ENCODE data around the gene PSPH. TPM values are rescaled to one million over a fixed set of nuclear protein-coding genes. Genes with fewer than 3 reads are reported as not detected.
A peak's percentile ranks its signal among the peaks of the same experiment; 100 is the strongest.

The PSPH gene
- total and polyA plus RNA-seq, 12 donors = 2.8 to 68.7 (median 23.0) TPM

DNA sequence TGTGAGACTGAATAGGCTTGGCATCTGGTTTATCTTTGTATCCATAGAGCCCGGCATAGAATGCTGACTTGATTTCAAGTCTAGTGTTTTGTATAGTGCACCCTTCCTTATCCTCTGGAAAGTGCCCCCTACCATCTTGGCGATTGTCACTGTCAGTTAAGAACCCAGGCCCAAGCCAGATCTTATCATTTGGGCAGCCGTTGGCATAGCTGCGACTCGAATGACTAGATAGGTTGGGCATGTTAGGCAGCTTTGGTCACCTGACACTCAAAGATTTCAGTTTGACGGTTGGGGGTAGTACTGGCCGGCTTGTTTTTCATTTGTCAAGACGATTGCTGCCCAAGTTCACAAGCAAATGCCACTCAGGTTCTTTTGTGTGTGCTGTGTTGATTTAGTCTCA, 80.3 kb downstream of the PSPH start:
- 48 to 57% (median 51%) methylated on average over 8 of the region's 8 CpGs for WGBS, 4 donors
- Histone ChIP-seq H3K27me3 (no peaks in the 10 kb centered on the region), H3K4me3 (no peak overlapping the region), H3K36me3 (replicated peaks in 1 of 2) (no peaks in the 10 kb centered on the region), H3K9me3 (replicated peaks in 1 of 3) (no peaks in the 10 kb centered on the region), H3K4me1 (replicated peaks in 1 of 2) (peaks cover 20 to 21% of the 10 kb centered on the region in 2 donors), H3K27ac (peak overlapping the region in 1 of 5 donors; percentile 21)
- peak in 3 of 7 donors; percentile 27 to 41 (median 33) for DNase-seq
- TF ChIP-seq POLR2A (IDR thresholded peaks at IDR 0.05) = no peak
- TF ChIP-seq, protein P1, sequence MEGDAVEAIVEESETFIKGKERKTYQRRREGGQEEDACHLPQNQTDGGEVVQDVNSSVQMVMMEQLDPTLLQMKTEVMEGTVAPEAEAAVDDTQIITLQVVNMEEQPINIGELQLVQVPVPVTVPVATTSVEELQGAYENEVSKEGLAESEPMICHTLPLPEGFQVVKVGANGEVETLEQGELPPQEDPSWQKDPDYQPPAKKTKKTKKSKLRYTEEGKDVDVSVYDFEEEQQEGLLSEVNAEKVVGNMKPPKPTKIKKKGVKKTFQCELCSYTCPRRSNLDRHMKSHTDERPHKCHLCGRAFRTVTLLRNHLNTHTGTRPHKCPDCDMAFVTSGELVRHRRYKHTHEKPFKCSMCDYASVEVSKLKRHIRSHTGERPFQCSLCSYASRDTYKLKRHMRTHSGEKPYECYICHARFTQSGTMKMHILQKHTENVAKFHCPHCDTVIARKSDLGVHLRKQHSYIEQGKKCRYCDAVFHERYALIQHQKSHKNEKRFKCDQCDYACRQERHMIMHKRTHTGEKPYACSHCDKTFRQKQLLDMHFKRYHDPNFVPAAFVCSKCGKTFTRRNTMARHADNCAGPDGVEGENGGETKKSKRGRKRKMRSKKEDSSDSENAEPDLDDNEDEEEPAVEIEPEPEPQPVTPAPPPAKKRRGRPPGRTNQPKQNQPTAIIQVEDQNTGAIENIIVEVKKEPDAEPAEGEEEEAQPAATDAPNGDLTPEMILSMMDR (IDR thresholded peaks at IDR 0.05) = no peak
- intact Hi-C loops (cut with DNase I) = no loop called here

DNA sequence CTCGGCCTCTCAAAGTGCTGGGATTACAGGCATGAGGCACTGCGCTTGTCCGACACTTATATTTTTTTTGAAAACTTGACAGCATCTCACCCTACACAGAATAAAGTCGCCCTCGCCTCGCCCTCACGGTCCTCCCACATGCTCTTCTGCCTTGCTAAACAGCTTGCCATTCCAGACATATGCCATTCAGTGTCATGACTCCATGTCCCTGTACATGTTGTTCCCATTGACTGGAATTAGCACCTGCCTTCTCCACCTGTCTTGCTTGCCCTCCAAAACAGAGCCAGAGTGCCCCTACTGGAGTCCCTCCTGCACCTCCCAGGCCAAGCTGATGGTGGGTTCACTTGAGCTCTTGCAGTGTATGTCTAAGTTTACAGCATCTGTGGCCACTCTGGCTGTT, 80.7 kb downstream of the PSPH start:
- no peak for TF ChIP-seq POLR2A (IDR thresholded peaks at IDR 0.05)
- TF ChIP-seq, protein P1 (IDR thresholded peaks at IDR 0.05) = no peak
- H3K27ac ChIP-seq = peak overlapping the region in 1 of 5 donors; percentile 21
- DNase-seq = no peak
- no peak overlapping the region for H3K4me3 ChIP-seq
- no peaks in the 10 kb centered on the region for H3K9me3 ChIP-seq (replicated peaks in 1 of 3)
- H3K27me3 ChIP-seq = no peaks in the 10 kb centered on the region
- WGBS, 4 donors = 79 to 97% (median 91%) methylated on average over 7 of the region's 7 CpGs
- intact Hi-C loops (cut with DNase I) = no loop called here
- H3K36me3 ChIP-seq (replicated peaks in 1 of 2) = no peaks in the 10 kb centered on the region
- peaks cover 24 to 25% of the 10 kb centered on the region in 2 donors for H3K4me1 ChIP-seq (replicated peaks in 1 of 2)

DNA sequence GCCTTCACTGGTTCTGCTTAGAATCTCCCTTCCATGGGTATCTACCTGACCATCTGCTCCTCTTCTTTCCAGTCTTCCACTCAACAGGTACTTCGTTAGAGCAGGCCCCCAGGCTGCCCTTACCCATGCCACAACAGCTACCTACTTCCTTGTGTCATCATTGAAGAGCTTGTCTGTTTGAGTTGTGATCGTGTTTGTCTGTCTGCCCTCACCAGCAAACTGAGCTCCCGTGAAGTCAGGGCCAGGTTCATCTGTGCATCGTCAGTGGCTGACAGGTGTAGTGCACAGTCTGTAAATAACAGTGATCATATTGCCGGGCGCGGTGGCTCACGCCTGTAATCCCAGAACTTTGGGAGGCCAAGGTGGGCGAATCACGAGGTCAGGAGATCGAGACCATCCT, 81.9 kb downstream of the PSPH start:
- no peak overlapping the region for H3K27ac ChIP-seq
- H3K9me3 ChIP-seq (replicated peaks in 1 of 3) = no peaks in the 10 kb centered on the region
- H3K4me1 ChIP-seq (replicated peaks in 1 of 2) = peaks cover 27 to 29% of the 10 kb centered on the region in 2 donors
- H3K27me3 ChIP-seq = no peaks in the 10 kb centered on the region
- H3K4me3 ChIP-seq = no peak overlapping the region
- WGBS, 4 donors = 88 to 96% (median 93%) methylated on average over 6 to 11 of the region's 11 CpGs
- H3K36me3 ChIP-seq (replicated peaks in 1 of 2) = no peaks in the 10 kb centered on the region
- DNase-seq = peak in 1 of 7 donors; percentile 48
- intact Hi-C loops (cut with DNase I) = loop anchor here in 1 of 2 donors (10.0 kb wide), 1 partner anchor 105 kb away; no protein-coding TSS in a partner anchor
- no peak for TF ChIP-seq POLR2A (IDR thresholded peaks at IDR 0.05)
- TF ChIP-seq, protein P1 (IDR thresholded peaks at IDR 0.05) = no peak

DNA sequence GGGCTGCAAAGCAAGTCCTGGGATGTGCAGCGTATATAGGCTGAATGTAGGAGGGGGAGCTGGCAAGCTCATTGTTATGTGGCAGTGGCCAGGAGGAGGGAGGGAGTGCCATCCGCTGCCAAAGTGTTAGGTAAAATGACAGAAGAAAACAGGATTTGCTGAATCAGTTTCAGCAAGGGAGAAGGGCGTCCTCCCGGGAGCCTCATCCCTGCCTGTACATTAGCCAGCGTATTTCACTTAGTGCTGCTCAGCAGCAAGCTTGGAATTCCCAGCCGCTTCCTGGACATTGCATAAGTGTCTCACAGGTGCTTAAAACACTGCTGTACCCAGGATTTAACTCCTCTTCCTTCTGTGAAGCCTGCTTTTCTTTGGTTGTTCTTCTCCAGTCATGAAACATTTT, 84.4 kb downstream of the PSPH start:
- Histone ChIP-seq H3K27ac (peak overlapping the region in 4 of 5 donors; percentile 75 to 96 (median 88)), H3K4me1 (replicated peaks in 1 of 2) (peaks cover 29 to 32% of the 10 kb centered on the region in 2 donors), H3K36me3 (replicated peaks in 1 of 2) (no peaks in the 10 kb centered on the region), H3K4me3 (peak overlapping the region in 1 of 4 donors; percentile 23), H3K9me3 (replicated peaks in 1 of 3) (no peaks in the 10 kb centered on the region), H3K27me3 (no peaks in the 10 kb centered on the region)
- 70 to 80% (median 73%) methylated on average over 6 of the region's 6 CpGs for WGBS, 4 donors
- DNase-seq = peak in 4 of 7 donors; percentile 13 to 48 (median 20)
- TF ChIP-seq, protein P1 (IDR thresholded peaks at IDR 0.05) = no peak
- no peak for TF ChIP-seq POLR2A (IDR thresholded peaks at IDR 0.05)
- intact Hi-C loops (cut with DNase I) = loop anchor here in 1 of 2 donors (10.0 kb wide), 1 partner anchor 108 kb away; no protein-coding TSS in a partner anchor

Data from adrenal gland (tissue), 12 donors.